ENCODE results near the gene CEP128.

Gene CEP128

DNA sequence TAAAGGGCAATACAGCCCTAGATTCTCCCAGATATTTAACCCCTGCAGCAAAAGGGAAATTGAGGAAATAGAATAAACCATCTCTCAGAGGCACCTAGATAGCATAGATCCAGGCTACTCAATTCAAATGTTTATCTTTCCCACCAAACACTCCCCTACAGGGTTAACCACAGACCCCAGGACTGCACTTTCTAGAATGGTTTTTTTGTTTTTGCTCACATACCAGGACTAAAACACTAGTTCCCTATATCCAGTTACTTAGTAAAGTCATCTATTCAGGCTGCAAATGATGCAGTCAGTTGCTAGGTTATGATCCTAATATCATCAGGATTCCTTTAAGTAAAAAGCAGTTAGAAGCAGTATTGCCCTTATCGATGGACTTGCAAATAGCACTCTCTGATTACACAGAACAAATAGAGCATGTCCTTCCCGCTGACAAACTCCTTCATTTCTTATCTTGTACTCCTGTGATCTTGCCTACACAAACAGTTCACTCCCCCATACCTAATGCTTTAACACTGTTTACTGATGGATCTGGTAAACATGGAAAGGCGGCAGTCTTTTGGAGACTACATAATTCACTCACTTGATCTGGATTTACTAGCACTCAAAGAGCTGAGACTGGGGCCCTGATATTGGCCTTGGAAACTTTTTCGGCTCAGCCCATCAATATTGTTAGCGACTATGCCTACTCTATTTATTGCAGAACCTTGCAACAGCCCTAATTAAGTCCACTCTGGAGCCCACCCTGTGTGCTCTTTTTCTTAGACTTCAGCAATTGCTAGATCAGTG, 473.0 kb downstream of the CEP128 start:
- no peak for TF ChIP-seq CTCF (IDR thresholded peaks at IDR 0.05; ENCODE audit: low read depth, low read length, missing control alignments)
- no peak overlapping the region for H3K4me3 ChIP-seq (ENCODE audit: low read depth, low read length)
- DNase-seq (ENCODE audit: low read depth): no peak

GRCh38 chr14:80465546-80466220, 475.9 kb downstream of the CEP128 start:
- no peak for DNase-seq (ENCODE audit: low read depth)
- no peak overlapping the region for H3K4me3 ChIP-seq (ENCODE audit: low read depth, low read length)

DNA sequence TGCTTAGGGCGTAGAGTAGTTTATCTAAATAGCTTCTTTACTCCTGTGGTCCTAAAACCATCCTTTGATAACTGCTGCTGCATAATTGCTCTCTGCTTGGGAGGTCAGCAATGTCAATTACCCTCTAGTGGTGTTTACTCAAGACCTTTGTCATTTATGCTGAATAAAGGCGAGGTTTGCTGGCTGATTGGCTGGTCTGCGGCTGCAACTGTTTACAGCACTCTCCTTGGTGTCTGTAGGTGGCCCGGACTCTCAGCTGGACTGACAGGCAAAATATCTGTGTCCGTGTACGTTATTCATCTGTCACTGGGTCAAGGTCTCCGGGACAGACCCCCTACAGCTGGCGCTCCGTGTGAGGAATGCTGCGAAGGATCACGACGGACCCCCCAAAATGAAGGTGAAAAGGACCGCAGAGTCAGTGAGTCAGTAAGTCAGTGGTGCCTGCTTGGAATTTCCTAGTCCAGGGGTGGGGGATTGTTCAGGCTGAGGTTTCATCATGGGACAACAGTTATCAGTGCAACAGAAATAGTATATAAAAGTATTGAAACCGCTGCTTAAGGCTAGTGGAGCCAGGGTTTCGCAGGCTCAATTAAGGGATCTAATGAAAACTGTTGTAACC, 476.9 kb downstream of the CEP128 start:
- no peak for DNase-seq (ENCODE audit: low read depth)
- no peak overlapping the region for H3K4me3 ChIP-seq (ENCODE audit: low read depth, low read length)
- no peak for TF ChIP-seq CTCF (IDR thresholded peaks at IDR 0.05; ENCODE audit: low read depth, low read length, missing control alignments)

More at GRCh38 chr14:80465546-80466220, 475.9 kb downstream of the CEP128 start:
- no peak for TF ChIP-seq CTCF (IDR thresholded peaks at IDR 0.05; ENCODE audit: low read depth, low read length, missing control alignments)

DNA sequence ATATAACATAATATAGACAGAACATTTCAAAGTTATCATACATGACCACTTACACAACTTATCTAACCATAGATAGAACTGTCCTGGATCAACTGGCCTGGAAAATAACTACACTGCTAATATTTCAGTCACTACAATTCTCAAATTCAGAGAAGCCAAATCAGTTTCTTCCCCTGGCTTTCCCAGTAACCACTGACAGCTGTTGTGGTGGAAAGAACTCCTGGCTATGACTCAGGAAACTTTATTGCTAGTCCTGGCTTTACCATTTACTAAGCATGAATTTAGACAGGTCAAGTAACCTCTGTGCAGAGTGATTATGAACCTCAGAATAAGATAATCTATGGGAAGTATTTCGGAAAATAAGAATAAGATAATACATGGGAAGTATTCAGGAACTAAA, 485.3 kb downstream of the CEP128 start:
- no peak for DNase-seq (ENCODE audit: low read depth)
- H3K4me3 ChIP-seq (ENCODE audit: low read depth, low read length): no peak overlapping the region
- TF ChIP-seq CTCF (IDR thresholded peaks at IDR 0.05; ENCODE audit: low read depth, low read length, missing control alignments): no peak

- H3K4me3 ChIP-seq (ENCODE audit: low read depth, low read length): no peak overlapping the region
- no peak for DNase-seq (ENCODE audit: low read depth)
- TF ChIP-seq CTCF (IDR thresholded peaks at IDR 0.05; ENCODE audit: low read depth, low read length, missing control alignments): no peak
These were observed 486.5 kb downstream of the CEP128 start for GRCh38 chr14:80455031-80455430.

- no peak for TF ChIP-seq CTCF (IDR thresholded peaks at IDR 0.05; ENCODE audit: low read depth, low read length, missing control alignments)
- DNase-seq (ENCODE audit: low read depth): no peak
- no peak overlapping the region for H3K4me3 ChIP-seq (ENCODE audit: low read depth, low read length)
These were observed 493.3 kb downstream of the CEP128 start for GRCh38 chr14:80448267-80448666.
